ENCODE measurements around the gene CNTNAP5. TPM values are rescaled to one million over a fixed set of nuclear protein-coding genes. Genes with fewer than 3 reads are reported as not detected.

The CNTNAP5 gene
- total and polyA plus RNA-seq, 2 of the 13 experiments (the other 11 are each of a cell fraction or from before 2014, with no cell fraction given) = not detected

GRCh38 chr2:124566518-124566970 lies 541.5 kb downstream of the CNTNAP5 start (continued):
- TF ChIP-seq RERE (CRISPR knock-in tag; IDR thresholded peaks at IDR 0.05; ENCODE audit: low read depth) (peak; percentile 88), PRPF4 (IDR thresholded peaks at IDR 0.05; ENCODE audit: low read depth, low read length, poor library complexity, severe bottlenecking) (no peak), NFYB (CRISPR knock-in tag; IDR thresholded peaks at IDR 0.05) (no peak), NFKBIZ (CRISPR knock-in tag; IDR thresholded peaks at IDR 0.05) (peak; percentile 93), ZIK1 (CRISPR knock-in tag; IDR thresholded peaks at IDR 0.05; ENCODE audit: borderline replicate concordance, low read depth) (no peak), ZNF235 (CRISPR knock-in tag; IDR thresholded peaks at IDR 0.05; ENCODE audit: borderline replicate concordance) (no peak)
- TF ChIP-seq, protein P1, sequence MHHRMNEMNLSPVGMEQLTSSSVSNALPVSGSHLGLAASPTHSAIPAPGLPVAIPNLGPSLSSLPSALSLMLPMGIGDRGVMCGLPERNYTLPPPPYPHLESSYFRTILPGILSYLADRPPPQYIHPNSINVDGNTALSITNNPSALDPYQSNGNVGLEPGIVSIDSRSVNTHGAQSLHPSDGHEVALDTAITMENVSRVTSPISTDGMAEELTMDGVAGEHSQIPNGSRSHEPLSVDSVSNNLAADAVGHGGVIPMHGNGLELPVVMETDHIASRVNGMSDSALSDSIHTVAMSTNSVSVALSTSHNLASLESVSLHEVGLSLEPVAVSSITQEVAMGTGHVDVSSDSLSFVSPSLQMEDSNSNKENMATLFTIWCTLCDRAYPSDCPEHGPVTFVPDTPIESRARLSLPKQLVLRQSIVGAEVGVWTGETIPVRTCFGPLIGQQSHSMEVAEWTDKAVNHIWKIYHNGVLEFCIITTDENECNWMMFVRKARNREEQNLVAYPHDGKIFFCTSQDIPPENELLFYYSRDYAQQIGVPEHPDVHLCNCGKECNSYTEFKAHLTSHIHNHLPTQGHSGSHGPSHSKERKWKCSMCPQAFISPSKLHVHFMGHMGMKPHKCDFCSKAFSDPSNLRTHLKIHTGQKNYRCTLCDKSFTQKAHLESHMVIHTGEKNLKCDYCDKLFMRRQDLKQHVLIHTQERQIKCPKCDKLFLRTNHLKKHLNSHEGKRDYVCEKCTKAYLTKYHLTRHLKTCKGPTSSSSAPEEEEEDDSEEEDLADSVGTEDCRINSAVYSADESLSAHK (CRISPR knock-in tag; IDR thresholded peaks at IDR 0.05; ENCODE audit: borderline replicate concordance) = no peak
- TF ChIP-seq, protein P2, sequence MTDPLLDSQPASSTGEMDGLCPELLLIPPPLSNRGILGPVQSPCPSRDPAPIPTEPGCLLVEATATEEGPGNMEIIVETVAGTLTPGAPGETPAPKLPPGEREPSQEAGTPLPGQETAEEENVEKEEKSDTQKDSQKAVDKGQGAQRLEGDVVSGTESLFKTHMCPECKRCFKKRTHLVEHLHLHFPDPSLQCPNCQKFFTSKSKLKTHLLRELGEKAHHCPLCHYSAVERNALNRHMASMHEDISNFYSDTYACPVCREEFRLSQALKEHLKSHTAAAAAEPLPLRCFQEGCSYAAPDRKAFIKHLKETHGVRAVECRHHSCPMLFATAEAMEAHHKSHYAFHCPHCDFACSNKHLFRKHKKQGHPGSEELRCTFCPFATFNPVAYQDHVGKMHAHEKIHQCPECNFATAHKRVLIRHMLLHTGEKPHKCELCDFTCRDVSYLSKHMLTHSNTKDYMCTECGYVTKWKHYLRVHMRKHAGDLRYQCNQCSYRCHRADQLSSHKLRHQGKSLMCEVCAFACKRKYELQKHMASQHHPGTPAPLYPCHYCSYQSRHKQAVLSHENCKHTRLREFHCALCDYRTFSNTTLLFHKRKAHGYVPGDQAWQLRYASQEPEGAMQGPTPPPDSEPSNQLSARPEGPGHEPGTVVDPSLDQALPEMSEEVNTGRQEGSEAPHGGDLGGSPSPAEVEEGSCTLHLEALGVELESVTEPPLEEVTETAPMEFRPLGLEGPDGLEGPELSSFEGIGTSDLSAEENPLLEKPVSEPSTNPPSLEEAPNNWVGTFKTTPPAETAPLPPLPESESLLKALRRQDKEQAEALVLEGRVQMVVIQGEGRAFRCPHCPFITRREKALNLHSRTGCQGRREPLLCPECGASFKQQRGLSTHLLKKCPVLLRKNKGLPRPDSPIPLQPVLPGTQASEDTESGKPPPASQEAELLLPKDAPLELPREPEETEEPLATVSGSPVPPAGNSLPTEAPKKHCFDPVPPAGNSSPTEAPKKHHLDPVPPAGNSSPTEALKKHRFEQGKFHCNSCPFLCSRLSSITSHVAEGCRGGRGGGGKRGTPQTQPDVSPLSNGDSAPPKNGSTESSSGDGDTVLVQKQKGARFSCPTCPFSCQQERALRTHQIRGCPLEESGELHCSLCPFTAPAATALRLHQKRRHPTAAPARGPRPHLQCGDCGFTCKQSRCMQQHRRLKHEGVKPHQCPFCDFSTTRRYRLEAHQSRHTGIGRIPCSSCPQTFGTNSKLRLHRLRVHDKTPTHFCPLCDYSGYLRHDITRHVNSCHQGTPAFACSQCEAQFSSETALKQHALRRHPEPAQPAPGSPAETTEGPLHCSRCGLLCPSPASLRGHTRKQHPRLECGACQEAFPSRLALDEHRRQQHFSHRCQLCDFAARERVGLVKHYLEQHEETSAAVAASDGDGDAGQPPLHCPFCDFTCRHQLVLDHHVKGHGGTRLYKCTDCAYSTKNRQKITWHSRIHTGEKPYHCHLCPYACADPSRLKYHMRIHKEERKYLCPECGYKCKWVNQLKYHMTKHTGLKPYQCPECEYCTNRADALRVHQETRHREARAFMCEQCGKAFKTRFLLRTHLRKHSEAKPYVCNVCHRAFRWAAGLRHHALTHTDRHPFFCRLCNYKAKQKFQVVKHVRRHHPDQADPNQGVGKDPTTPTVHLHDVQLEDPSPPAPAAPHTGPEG (CRISPR knock-in tag; IDR thresholded peaks at IDR 0.05) = peak; percentile 85
- TF ChIP-seq, protein P3, sequence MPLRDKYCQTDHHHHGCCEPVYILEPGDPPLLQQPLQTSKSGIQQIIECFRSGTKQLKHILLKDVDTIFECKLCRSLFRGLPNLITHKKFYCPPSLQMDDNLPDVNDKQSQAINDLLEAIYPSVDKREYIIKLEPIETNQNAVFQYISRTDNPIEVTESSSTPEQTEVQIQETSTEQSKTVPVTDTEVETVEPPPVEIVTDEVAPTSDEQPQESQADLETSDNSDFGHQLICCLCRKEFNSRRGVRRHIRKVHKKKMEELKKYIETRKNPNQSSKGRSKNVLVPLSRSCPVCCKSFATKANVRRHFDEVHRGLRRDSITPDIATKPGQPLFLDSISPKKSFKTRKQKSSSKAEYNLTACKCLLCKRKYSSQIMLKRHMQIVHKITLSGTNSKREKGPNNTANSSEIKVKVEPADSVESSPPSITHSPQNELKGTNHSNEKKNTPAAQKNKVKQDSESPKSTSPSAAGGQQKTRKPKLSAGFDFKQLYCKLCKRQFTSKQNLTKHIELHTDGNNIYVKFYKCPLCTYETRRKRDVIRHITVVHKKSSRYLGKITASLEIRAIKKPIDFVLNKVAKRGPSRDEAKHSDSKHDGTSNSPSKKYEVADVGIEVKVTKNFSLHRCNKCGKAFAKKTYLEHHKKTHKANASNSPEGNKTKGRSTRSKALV (CRISPR knock-in tag; IDR thresholded peaks at IDR 0.05) = peak; percentile 84; the same call in 1 of the 2 replicates
